D721Med (cell line): ENCODE data around the gene KRT5.

Experiments used
- DNase-seq: peaks from one replicate; pipeline ENCODE4 v3.0.0; 2011; ENCODE audit warnings: low spot score; ENCODE audit not compliant: insufficient read length
- FAIRE-seq: peaks from 2 replicates; lab custom pipeline; 2011; peaks lifted over from hg19 to GRCh38; lab: Jason Lieb, UNC
- CTCF ChIP-seq: IDR thresholded peaks from 2 replicates; pipeline ENCODE4 v1.5.1; 2012; ENCODE audit warnings: mild to moderate bottlenecking, control low read depth; ENCODE audit not compliant: insufficient read depth; ENCODE audit errors: missing control alignments

Gene KRT5

DNA sequence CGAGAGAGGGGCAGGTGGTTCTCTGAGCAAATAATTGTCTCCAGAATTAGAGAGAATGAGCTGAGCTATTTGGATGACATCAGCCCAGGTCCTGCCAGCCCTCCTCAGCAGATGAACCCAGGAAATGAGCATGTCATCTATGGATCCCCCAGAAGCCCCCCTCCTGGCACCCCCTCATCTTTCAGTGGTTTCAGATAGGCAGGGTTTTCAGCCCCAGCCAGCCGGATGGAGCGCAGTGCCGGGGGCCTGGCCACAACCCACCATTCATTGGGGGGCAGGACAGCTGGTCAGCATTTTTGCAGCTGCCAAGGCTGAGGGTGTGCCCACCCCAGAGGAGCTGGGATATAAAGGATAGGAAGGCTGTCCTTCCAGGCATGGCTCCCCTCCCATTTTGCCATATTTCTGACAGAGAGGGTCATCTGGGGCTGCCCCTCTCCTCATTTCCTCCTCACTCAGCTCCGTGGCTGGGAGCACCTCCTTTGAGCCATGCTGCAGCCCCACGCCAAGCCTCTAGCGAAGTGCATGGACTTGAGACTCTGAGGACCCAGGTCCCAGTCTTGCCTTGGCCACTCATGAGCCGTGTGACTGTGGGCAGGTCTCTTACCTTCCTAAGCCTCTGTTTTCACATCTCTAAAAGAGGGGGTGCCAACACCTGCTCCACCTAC is 38.7 kb upstream of the KRT5 start:
- FAIRE-seq (no peak), DNase-seq (no peak)
- TF ChIP-seq CTCF, result no peak

- DNase-seq (no peak), FAIRE-seq (no peak)
- TF ChIP-seq CTCF, result no peak
Observed at GRCh38 chr12:52557476-52557875, 37.3 kb upstream of the KRT5 start.

DNA sequence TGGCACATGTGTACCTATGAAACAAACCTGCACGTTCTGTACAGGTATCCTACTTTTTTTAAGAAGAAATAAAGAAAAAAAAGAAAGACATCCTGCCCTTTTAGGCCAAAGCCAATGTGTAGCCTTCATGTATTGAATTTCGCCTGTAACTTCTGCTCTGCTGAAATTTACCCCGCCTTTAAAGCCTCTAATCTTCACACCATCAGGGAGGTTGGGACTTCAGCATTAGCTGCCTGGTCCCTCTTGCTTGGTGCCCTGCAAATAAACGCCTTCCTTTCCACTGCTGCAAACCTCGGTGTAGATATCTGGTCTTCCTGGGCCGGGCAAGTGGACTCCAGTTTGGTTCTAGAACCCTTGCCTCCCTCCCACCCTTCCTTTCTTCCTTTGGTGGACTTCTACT is 35.4 kb upstream of the KRT5 start:
- no peak for DNase-seq
- no peak for TF ChIP-seq CTCF
- FAIRE-seq, result no peak

GRCh38 chr12:52552681-52553195 is 32.5 kb upstream of the KRT5 start, which contains the start of gene KRT71:
TSS of gene KRT71 (minus strand) at chr12:52553145. CDS start at chr12:52553077, 68 bp downstream.
- DNase-seq, result no peak
- no peak for FAIRE-seq
- no peak for TF ChIP-seq CTCF

GRCh38 chr12:52552055-52552454 is 31.9 kb upstream of the KRT5 start:
- FAIRE-seq, result no peak
- no peak for TF ChIP-seq CTCF
- no peak for DNase-seq

DNA sequence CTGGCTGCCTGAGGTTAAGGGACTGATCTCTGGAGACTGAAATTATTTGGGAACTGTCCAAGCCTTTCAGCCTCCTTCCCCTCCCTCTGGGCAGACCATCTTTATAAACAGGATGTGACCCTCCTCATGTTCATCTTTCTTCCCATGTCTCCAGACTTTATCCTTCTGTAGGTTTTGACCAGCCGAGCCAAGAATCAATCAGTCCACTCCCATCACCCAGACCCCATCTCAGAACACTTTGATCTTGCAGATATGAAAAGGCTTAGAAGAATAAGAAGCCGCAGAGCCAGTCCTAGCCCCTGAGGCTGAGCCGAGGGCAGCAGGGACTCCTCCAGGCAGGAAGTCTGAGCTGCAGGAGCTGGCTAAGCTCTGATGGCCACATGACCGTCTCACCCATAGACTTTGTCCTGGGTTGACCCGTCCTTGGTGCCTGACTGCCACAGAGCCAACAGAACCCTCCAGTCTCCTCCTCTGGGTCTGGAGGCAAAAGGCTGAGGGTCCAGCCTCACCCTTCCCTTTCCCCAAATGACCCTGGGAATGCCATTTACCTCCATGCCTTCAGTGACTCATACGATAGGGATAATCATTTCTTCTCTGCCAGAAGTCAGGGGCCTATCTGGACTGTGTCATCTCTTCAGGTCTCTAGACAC is 31.1 kb upstream of the KRT5 start:
- no peak for TF ChIP-seq CTCF
- FAIRE-seq (no peak), DNase-seq (no peak)

DNA sequence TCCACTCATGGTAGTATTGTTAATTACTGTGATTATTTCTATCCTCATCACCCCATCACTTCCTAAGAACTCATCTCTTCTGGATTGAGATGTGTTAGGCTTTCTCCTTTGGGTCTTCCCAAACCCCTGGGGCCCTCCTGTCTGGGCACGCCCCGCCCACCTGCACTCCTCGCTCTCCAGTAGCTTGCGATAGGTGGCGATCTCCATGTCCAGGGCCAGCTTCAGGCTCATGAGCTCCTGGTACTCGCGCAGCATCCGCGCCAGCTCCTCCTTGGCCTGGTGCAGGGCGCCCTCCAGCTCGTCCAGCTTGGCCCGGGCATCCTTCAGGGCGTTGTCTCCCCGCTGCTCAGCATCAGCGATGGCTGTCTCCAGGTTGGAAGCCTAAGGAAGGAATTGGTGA is 25.9 kb upstream of the KRT5 start:
- FAIRE-seq (no peak), DNase-seq (no peak)
- TF ChIP-seq CTCF, result no peak
